MCF 10A (cell line): ENCODE results near the gene GDPD5. TPM values are rescaled to one million over a fixed set of nuclear protein-coding genes. Genes with fewer than 3 reads are reported as not detected.

ENCODE experiments used
- BruUV-seq: library from RNA; stranded (reverse); fragments of 400-500 nt; replicated peaks from 2 replicates; lab custom pipeline; 2021; lab: Mats Ljungman, UMichigan
- CTCF ChIA-PET: fragments of 300-600 bp; sonication (Branson Sonifier 250); formaldehyde crosslinking; extraction: SDS; loops from one replicate; lab custom pipeline; 2021; ENCODE audit warnings: antibody characterized with exemption, inconsistent platforms; lab: Yijun Ruan, JAX
- POLR2A ChIA-PET: fragments of 300-600, 350-650 bp; sonication (Branson Sonifier 250); formaldehyde crosslinking; extraction: SDS; loops from one replicate; lab custom pipeline; 2020; ENCODE audit warnings: antibody characterized with exemption, inconsistent platforms; lab: Yijun Ruan, JAX
- DNase-seq: peaks from one replicate; pipeline ENCODE4 v3.0.0-alpha.2; 2018; ENCODE audit not compliant: unreplicated experiment
- H3K27ac Mint-ChIP-seq: one replicate; pipeline ENCODE4 v1.8.0; 2022; ENCODE audit warnings: mild to moderate bottlenecking, low read depth, mixed read lengths; ENCODE audit not compliant: unreplicated experiment
- H3K27me3 Mint-ChIP-seq: one replicate; pipeline ENCODE4 v1.8.0; 2022; ENCODE audit warnings: mixed read lengths; ENCODE audit not compliant: insufficient read depth, unreplicated experiment
- H3K36me3 Mint-ChIP-seq: one replicate; pipeline ENCODE4 v1.8.0; 2022; ENCODE audit warnings: mild to moderate bottlenecking, moderate library complexity, mixed read lengths; ENCODE audit not compliant: insufficient read depth, unreplicated experiment
- H3K4me1 Mint-ChIP-seq: one replicate; pipeline ENCODE4 v1.8.0; 2022; ENCODE audit warnings: mixed read lengths; ENCODE audit not compliant: insufficient read depth, unreplicated experiment
- H3K4me3 Mint-ChIP-seq: one replicate; pipeline ENCODE4 v1.8.0; 2022; ENCODE audit warnings: mild to moderate bottlenecking, moderate library complexity, mixed read lengths; ENCODE audit not compliant: unreplicated experiment
- H3K9me3 Mint-ChIP-seq: one replicate; pipeline ENCODE4 v1.8.0; 2022; ENCODE audit warnings: mixed read lengths; ENCODE audit not compliant: unreplicated experiment
- intact Hi-C: fragments of 100-400 bp; cut with micrococcal nuclease; formaldehyde crosslinking; loops from 2 replicates; pipeline ENCODE4 v1.14.1; 2022
- total RNA-seq: library from RNA; stranded (reverse); gene quantifications from 2 replicates; pipeline ENCODE4 v1.2.3, GENCODE V29; 2022
- TF ChIP-seq, protein P1 (sequence below): fragments of 200-600 bp; IDR thresholded peaks from one replicate; pipeline ENCODE4 v1.8.0; 2022; ENCODE audit warnings: antibody characterized with exemption, mild to moderate bottlenecking; ENCODE audit not compliant: unreplicated experiment

The GDPD5 gene
- total RNA-seq, 1 experiment from 2014 or later = 5.6 TPM

DNA sequence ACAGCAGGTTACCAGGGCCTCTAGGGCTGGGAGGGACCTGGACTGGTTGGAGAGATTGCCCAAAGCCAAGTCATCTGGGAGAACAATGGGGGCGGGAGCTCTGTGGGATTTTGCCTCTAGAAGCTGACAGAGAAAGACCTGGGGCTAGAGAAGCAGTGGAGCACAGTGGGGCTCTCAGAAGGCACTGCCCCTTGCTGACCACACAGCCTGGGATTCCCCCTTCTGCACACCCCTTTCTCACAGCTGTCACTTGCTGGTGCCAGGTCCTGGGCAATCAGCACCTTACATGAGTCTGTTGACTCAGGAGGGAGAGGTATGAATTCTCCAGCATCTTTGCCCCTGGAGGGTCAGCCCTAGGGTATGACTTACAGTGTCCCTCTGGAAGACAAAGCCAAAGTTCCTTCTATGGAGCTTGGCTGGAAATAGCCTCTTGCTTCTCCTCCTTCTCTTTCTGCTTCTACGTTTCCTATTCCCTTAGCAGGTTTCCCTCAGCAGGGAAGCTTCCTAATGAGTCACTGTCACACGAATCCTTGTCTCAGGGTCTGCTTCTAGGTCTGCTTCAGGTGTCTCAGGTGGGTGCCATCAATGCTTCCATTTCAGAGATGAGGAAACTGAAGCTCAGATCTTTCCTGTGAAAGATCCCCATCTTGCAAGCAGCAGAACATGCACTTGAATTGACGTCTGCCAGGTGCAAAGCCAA is 27.0 kb downstream of the GDPD5 start:
- BruUV-seq = no TSS peak
- H3K27ac Mint-ChIP-seq = peak overlapping the region; percentile 8
- H3K36me3 Mint-ChIP-seq = no peaks in the 10 kb centered on the region
- POLR2A ChIA-PET = interaction anchor here (0.6 to 1.2 kb wide), 3 partner anchors 8 to 72 kb away, joined by 3 read pairs; no protein-coding TSS in a partner anchor
- CTCF ChIA-PET = interaction anchor here (0.6 to 1.2 kb wide), 5 partner anchors 9 to 66 kb away, joined by 3 to 5 read pairs (median 3); no protein-coding TSS in a partner anchor
- intact Hi-C loops = loop anchor here (2.0 kb wide), 1 partner anchor 28 kb away; no protein-coding TSS in a partner anchor
- TF ChIP-seq, protein P1, sequence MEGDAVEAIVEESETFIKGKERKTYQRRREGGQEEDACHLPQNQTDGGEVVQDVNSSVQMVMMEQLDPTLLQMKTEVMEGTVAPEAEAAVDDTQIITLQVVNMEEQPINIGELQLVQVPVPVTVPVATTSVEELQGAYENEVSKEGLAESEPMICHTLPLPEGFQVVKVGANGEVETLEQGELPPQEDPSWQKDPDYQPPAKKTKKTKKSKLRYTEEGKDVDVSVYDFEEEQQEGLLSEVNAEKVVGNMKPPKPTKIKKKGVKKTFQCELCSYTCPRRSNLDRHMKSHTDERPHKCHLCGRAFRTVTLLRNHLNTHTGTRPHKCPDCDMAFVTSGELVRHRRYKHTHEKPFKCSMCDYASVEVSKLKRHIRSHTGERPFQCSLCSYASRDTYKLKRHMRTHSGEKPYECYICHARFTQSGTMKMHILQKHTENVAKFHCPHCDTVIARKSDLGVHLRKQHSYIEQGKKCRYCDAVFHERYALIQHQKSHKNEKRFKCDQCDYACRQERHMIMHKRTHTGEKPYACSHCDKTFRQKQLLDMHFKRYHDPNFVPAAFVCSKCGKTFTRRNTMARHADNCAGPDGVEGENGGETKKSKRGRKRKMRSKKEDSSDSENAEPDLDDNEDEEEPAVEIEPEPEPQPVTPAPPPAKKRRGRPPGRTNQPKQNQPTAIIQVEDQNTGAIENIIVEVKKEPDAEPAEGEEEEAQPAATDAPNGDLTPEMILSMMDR = no peak
- no peak overlapping the region for H3K4me3 Mint-ChIP-seq
- peak; percentile 30 for DNase-seq
- H3K4me1 Mint-ChIP-seq = peaks cover 28% of the 10 kb centered on the region
- no peaks in the 10 kb centered on the region for H3K27me3 Mint-ChIP-seq
- no peaks in the 10 kb centered on the region for H3K9me3 Mint-ChIP-seq

DNA sequence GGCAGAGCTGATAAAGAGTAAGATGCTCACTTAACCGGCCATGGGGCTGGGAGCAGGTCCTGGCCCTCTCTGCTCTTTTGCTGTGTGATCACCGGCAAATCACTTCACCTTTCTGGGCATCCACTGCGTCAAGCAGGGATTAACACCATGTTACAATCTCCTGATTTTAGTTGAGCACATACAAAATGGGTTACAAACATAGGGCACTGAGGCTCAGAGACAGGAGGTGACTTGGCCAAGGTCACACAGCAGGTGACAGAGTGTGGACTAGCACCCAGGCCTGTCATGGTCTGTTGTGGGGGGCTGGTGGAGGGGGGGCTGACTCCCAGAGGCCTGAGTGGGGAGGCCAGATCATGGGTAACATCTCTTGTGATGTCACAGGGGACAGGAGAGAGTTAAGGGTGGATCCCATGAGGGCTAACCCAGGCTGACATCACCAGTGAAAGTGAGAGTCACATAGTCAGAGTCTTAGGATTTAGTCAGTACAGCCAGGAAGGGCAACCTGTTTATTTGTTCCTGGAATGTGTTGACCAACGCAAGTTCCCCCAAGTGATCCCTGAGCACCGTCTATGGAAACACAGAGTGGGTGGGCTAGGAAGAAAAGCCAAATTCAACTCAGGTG is 27.8 kb downstream of the GDPD5 start:
- ChIA-PET POLR2A (no interaction called here), CTCF (no interaction called here)
- no peak overlapping the region for H3K4me3 Mint-ChIP-seq
- TF ChIP-seq, protein P1 = no peak
- no peaks in the 10 kb centered on the region for H3K27me3 Mint-ChIP-seq
- no TSS peak for BruUV-seq
- no peaks in the 10 kb centered on the region for H3K36me3 Mint-ChIP-seq
- peaks cover 28% of the 10 kb centered on the region for H3K4me1 Mint-ChIP-seq
- H3K27ac Mint-ChIP-seq = no peak overlapping the region
- intact Hi-C loops = loop anchor here (2.0 kb wide), 1 partner anchor 29 kb away; no protein-coding TSS in a partner anchor
- no peak for DNase-seq
- no peaks in the 10 kb centered on the region for H3K9me3 Mint-ChIP-seq

DNA sequence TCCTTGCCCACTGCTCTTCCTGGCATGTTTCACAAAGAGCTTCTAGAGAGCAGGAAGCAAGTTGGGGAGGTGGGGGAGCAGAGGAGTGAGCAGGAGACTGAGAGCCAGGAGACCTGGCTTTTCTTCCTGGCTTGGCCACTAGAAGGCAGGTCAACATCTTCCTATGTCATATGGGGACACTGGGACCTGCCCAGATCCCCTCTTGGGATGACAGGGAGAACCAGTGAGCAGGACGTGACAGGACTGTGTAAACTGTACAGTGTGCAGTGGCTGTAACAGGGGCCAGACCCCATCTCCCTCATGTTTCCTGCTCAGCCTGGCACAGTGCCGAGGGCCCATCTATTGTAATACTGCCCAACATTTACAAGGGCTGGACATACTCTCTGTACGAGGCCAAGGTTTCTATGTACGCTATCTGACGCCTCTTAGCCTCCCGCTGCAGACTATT is 29.4 kb downstream of the GDPD5 start:
- Mint-ChIP-seq H3K36me3 (no peaks in the 10 kb centered on the region), H3K9me3 (no peaks in the 10 kb centered on the region), H3K4me1 (peaks cover 27% of the 10 kb centered on the region), H3K4me3 (no peak overlapping the region), H3K27ac (no peak overlapping the region), H3K27me3 (no peaks in the 10 kb centered on the region)
- POLR2A ChIA-PET = no interaction called here
- DNase-seq = no peak
- BruUV-seq = no TSS peak
- CTCF ChIA-PET = interaction anchor here (0.6 to 1.1 kb wide), 4 partner anchors 11 to 90 kb away, joined by 3 to 4 read pairs (median 3); no protein-coding TSS in a partner anchor
- intact Hi-C loops = no loop called here
- TF ChIP-seq, protein P1 = no peak

- no peaks in the 10 kb centered on the region for H3K9me3 Mint-ChIP-seq
- intact Hi-C loops = no loop called here
- no peak overlapping the region for H3K27ac Mint-ChIP-seq
- H3K4me1 Mint-ChIP-seq = peaks cover 25% of the 10 kb centered on the region
- BruUV-seq = no TSS peak
- ChIA-PET POLR2A (interaction anchor here (0.6 kb wide), 1 partner anchor 221 kb away, joined by 3 read pairs; no protein-coding TSS in a partner anchor), CTCF (interaction anchor here (0.8 to 1.1 kb wide), 3 partner anchors 35 to 90 kb away, joined by 3 to 4 read pairs (median 3); no protein-coding TSS in a partner anchor)
- TF ChIP-seq, protein P1 = no peak
- no peak for DNase-seq
- no peaks in the 10 kb centered on the region for H3K27me3 Mint-ChIP-seq
- no peak overlapping the region for H3K4me3 Mint-ChIP-seq
- no peaks in the 10 kb centered on the region for H3K36me3 Mint-ChIP-seq
Measured at GRCh38 chr11:75495749-75496304, 29.9 kb downstream of the GDPD5 start.
